ENCODE measurements around the gene APLP1.
"Not testable (repeated sequence)": the region's sequence is repeated elsewhere in the genome, so short reads cannot be mapped to it uniquely, and the experiment has no call there.

The APLP1 gene

DNA sequence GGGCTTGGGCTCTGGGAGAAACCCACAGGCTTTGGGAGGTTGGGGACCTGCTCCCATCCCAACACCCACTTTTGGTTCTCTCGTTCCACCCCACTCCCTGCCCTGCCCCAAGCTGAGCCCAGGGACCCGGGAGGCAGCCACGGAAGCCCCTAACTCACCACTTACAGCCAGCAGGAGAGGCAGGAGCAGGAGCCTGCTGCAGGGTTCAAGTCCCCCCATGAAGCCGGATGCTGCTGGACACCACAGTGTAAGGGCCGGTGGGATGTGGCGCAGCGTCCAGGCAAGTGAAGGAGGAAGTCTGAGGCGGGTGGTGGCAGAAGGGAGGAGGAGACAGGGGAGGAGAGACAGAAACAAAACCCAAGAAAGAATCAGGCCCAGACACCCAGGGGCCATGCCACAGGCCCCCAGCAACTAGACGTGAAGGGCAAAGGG lies 39.7 kb downstream of the APLP1 start, which contains the start of gene TYROBP:
Gene TYROBP, minus strand, starts transcription at position 286 of the 432 bp plus-strand sequence. Its CDS starts 67 bp downstream, at position 219.
- DNase-seq: no peak

DNA sequence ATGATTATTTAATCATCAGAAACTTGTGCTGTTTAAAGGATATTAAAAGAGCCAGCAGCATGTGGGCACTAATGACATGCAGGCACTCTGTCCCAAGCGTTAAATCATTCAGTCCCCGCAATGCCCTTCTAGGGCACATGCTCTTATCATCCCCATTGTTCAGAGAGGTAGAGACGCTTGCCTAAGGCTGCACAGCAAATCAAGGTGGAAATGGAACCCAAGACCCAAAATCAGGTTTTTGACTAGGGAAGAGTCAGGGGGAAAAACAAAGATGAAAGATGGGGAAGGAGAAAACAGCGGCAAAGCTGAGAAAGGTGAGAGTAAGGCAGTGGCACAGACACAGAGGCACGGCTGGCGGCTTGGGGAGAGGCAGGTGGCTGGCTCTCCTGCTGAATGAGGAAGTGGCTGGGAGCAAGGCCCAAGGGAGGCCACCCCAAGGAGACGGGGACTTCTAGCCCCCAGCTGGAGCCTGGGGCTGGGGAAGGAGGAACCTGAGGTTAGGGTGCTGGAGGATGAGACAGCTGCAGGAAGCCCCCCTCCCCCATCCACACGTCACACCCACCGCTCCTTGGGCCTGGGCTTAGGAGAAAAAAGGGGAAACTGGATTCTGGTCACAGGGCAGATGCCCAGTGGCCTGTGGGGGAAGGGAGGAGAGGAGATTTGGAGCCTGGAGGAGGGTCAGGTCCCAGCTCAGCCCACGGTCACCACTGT lies 40.8 kb downstream of the APLP1 start:
- DNase-seq: no peak

DNA sequence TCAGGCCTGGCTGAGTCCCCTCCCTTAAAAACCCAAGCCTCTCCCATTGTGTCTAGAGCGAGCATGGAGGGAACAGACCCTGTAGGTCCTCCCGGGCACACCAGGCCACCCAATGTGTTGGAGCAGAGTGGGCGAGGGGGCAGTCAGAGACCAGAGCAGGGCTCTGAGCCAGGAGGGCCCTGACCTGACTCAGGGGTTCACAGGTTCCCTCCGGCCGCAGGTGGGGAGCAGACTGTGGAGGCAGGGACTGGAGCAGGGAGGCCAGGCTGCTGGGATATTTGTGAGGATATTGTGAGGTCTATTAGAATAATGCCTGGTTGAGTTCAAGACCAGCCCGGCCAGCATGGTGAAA lies 41.3 kb downstream of the APLP1 start:
- no peak for DNase-seq

DNA sequence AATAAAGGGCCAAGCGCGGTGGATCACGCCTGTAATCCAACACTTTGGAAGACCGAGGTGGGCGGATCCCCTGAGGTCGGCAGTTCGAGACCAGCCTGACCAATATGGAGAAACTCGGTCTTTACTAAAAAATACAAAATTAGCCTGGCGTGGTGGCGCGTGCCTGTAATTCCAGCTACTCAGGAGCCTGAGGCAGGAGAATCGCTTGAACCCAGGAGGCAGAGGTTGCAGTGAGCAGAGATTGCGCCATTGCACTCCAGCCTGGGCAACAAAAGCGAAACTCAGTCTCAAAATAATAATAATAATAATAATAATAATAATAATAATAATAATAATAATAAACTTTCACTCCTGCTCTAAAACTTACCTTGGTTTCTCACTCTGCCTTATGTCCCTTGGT lies 42.0 kb downstream of the APLP1 start:
- DNase-seq: not testable (repeated sequence)

DNA sequence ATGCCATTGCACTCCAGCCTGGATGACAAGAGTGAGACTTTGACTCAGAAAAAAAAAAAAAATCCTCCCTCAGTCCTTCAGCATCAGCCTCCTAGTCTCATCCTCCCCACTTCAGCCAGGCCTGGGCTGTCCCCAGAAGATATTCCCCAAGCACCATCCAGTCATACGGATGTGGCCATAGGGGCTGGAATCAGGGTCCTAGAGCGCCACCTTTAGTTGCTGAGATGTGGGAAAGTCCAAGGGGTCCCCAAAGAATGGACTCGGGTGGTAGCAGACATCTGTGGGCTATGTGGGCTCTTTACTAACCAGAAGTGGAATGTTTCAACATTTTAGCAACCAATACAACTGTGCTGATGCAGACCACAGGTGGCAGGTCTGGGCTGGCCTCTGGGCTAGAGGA lies 42.8 kb downstream of the APLP1 start:
- DNase-seq: no peak

DNA sequence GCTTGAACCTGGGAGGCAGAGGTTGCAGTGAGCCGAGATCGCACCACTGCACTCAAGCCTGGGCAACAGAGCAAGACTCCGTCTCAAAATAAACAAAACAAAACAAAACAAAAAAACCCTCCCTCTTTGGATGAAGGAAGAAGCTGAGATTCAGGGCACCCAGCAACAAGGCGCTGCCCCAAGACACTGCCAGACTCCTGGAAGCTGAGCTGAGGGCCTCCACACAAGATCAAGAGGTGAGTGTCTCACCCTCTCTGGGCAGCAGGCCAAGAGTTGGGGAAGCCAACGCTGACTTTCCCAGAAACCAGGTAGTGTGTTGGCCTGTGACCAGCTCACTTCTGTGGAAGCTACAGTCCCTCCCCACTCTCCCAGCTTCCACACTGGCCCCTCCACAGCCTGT lies 43.4 kb downstream of the APLP1 start:
- DNase-seq: no peak

DNA sequence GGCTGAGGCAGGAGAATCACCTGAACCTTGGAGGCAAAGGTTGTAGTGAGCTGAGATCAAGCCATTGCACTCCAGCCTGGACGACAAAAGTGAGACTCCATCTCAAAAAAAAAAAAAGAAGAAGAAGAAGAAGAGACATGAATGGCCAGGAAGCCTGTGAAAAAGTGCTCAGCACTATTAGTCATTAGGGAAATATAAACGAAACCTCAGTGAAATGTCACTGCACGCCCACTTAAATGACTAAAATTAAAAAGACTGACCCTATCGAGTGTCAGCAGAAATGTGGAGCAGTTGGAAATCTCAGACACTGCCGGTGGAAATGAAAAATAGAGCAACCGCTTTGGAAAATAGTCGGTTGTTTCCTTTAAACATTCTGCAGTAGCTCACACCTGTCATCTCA lies 45.2 kb downstream of the APLP1 start:
- no peak for DNase-seq

DNA sequence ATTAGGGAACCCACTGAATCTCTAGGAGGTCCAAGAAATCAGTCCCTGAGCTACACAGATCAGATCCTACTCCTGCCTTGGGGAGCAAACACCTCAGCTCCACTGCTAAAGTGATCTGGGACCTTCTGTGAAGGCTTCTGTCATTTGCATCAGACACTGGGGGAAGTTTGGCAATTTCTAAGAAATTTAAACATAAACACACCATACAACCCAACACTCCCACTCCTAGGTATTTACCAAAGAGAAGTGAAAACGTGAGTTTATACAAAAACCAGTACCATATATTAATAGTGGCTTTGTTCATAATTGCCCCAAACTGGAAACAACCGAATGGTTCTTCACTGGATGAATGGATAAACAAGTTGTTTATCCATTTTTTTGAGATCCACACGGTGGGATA lies 47.1 kb downstream of the APLP1 start:
- DNase-seq: no peak

DNA sequence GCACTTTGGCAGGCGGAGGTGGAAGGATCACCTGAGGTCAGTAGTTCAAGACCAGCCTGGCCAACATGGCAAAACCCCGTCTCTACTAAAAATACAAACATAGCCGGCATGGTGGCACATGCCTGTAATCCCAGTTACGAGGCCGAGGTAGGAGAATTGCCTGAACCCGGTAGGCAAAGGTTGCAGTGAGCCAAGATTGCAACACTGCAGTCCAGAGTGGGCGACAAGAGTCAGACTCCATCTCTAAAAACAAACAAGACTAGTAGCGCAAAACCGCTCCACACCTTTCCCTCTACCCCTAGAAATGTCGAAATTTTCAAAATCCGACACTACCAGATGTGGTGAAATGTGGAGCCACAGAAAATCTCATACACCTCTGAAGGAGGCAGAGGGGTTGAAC lies 50.9 kb downstream of the APLP1 start:
- DNase-seq: no peak

DNA sequence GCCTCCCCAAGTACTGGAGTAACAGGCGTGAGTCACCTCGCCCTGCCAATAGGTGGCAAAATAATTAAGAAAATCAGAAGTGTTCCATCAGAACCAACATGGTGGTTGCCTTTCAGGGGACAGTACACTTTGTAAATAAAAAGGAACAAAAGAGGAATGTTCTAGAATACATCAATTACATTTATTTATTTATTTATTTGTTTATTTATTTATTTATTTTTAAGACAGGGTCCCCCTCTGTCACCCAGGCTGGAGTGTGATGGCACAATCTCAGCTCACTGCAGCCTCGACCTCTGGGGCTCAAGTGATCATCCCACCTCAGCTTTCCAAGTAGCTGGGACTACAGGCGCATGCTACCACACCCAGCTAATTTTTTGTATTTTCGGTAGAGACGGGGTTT lies 52.6 kb downstream of the APLP1 start:
- DNase-seq: no peak

DNA sequence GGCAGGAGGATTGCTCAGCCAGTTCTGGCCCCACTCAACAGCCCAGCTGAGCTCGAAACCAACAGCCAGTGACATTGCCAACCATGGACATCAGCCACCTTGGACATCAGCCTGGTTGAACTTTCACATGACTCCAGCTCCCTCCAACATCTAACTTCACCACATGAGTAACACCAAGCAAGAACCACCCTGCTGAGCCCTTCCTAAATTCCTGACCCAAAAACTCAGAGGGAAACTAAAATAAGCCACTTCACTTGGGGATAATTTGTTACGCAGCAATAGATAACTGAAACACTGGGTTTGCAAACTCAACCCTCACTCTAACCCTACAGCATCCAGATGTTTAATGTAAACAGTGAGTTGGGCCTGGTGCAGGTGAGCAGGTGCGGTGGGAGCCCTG lies 57.1 kb downstream of the APLP1 start:
- DNase-seq: no peak

DNA sequence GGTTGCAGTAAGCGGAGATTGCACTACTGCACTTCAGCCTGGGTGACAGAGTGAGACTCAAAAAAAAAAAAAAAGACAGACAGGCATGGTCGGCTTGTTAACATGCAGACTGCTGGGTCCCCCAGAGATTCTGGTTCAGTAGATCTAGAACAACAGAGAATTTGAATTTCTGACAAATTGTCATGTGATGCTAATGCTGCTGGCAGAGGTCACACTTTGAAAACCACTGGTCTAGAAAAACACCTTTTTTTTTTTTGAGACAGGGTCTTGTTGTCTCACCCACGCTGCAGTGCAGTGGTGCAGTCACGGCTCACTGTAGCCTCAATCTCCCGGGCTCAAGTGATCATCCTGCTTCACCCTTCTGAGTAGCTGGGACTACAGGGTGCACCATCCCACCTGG lies 60.1 kb downstream of the APLP1 start:
- no peak for DNase-seq

Measured in activated naive CD4-positive, alpha-beta T cell treated with anti-CD3 and anti-CD28 coated beads, Interleukin-2, amount 50 U/mL, for 16 hours (primary cell).